Midbrain (tissue), 1 donor: ENCODE data around the gene ESF1.
"Not testable (repeated sequence)": the region's sequence is repeated elsewhere in the genome, so short reads cannot be mapped to it uniquely, and the experiment has no call there.

Experiments
- DNase-seq: peaks from one replicate; lab custom pipeline; 2025; lab: John Stamatoyannopoulos, UW

The ESF1 gene

DNA sequence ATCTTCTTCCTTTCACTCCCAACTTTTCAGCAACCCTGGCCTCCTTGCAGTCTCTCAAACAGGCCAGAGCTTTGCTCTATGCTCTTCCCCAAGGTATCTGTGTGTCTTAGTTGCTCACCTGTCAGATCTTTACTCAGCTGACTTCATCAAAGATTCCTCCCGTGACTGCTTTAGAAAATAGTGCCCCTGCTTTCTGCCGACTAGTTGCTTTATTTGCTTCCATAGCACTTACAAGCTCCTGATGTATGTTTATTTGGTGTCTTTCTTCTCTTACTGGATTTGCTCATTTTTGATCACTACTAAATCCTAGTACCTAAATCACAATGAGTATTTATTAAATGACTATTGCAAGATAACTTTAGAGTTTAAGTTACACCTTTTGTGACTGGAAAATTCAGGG lies 6.0 kb upstream of the ESF1 start:
- no peak for DNase-seq

DNA sequence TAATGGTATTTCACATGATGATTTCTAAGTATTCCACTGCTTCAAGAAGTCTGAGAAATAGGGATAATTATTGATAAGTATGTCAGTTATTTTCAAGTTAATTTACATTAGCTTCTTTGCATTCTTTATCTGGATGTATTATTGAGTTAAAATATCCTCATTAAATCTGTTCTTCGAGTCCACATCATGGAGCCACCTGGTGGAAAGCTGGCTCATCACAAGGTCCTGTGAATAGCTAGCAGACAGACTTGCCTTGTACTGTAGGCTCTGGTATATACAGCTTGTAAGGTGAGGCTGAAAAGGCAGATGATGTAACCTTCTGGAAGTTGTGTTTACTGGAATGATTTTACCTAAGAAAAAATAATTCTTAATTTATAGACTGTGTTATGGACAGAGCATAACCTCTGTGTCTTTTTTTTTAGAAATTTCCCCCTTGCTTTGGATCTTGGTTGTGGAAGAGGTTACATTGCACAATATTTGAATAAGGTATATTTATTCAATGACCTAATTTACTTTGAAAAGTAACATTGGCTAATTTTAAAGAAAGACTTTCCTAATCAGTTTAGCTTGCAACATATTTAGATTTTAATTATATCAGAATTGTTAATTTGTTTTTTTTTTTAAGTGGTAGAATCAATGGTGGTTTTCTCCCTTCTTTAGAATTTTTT lies 3.6 kb upstream of the ESF1 start:
- DNase-seq, result peak; percentile 1

DNA sequence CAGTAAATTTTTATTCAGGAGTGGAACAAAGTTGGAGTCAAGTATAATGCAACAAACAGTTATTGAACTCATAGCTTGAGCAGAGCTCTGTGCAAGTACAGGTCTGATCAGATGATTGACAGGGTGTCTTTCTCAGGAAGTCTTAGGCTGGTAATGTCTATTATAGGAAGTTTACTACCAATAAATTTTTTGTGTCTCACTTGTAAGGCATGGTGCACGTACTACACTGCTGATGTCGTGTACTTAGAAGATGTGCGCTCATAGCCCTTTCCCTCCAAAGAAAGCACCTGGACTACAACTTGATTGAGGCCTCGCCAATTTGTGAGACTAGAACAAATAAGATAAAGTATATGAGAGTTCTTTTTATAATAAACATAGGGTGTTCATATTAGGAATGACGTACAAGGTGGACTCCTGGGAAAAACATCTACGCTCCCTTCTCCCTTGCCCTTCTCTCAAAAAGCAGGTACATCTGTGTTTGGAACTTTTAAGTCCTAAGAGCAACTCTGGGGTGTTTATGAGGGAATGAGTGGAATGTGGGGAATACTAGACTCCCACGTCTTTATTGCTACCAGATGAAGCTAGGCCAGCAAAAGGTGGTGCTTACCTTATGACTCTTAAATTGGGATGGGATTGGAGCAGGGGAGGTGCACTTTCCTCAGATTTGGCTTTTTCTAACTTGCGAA lies 1.6 kb upstream of the ESF1 start:
- DNase-seq, result no peak

DNA sequence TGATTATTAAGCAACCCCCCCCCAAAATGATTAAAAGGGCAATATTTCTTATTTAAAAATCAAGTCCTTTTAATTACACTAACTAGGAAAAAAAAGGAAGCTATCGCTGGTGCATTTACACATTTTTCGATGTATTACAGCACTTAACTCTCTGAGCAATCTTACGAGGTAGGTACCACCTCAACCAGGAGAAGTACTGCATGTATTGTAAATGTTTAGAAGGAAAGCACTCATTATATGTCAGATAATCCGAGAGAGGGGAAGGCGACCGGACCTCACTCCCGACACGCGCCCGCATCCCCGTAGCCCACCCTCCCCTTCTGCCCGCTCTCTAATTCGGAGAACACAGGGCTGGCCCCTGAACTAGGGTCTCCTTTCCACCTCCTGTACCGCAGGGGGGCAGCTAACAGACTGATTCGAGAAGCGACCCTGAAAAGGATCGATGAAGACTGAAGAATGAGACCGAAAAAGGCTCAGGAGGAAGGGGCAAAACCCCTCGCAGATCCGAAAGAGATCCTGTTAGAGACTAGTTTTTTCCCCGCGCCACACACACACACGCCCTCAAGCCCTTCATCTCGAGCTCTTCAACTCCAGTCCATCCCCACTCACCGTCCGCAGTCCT lies 337 bp downstream of the ESF1 start:
- DNase-seq, result no peak

DNA sequence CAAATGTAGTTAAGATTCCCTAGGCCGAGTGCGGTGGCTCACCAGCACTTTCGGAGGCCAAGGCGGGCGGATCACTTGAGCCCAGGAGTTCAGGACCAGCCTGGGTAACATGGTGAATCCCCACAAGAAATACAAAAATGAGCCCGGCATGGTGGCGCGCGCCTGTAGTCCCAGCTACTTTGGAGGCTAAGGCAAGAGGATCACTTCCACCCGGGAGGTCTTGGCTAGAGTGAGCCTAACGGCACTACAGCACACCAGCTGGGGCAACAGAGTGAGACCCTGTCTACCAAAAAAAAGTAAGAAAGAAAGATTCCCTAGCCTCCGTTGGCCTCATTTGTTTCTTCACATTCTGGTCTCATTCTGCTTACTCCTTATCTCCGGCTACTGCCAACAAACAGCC lies 1.2 kb downstream of the ESF1 start:
- no peak for DNase-seq

DNA sequence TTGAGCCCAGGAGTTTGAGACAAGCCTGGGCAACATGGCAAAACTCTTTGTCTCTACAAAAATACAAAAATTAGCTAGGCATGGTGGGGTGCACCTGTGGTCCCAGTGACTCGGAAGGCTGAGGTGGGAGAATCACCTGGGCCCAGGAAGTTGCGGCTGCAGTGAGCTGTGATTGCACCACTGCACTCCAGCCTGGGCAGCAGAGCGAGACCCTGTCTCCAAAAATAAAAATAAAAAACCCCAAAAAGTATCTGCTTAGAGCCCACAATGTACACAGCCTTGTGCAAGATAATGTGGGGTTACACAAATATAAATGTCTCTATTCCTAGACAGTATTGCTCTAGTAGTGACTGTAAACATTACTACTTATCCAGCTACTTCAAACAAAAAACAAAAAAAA lies 5.9 kb downstream of the ESF1 start:
- DNase-seq, result no peak

DNA sequence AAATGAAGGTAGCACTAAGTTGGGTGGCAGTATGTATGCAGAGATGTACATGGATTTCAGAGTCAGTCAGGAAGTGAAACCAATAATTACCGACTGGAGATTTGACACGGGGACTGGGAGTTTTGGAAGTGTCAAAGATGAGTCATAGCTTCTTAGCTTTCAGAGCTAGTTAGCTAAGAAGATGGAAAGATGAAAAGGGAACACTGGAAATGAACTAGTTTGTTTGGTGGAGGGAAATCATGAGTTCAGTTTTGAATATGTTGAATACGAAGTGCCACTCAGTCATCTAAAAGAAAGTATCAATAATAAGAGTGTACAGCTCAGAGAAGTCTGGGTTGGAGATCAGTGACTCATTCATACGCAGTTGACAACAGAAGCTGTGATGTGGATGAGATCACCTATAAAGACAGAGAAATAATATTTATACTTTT lies 7.5 kb downstream of the ESF1 start:
- DNase-seq, result no peak

DNA sequence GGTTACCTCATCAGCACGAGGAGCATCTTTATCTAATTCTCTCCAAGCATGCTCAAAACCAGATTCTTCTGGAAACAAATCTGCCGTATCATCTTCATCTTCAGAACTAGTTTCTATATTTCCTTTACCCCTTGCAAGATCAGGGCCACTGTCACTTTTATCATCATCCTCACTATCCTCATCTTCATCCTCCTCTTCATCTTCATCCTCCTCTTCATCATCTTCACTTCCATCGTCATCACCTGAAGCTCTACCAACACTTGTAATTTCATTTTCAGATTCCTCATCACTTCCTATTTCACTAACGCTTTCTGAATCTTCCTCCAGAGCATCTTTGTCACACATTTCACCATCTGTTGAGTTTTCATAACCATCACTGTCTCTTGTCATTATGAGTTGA lies 8.9 kb downstream of the ESF1 start:
- DNase-seq, result no peak

DNA sequence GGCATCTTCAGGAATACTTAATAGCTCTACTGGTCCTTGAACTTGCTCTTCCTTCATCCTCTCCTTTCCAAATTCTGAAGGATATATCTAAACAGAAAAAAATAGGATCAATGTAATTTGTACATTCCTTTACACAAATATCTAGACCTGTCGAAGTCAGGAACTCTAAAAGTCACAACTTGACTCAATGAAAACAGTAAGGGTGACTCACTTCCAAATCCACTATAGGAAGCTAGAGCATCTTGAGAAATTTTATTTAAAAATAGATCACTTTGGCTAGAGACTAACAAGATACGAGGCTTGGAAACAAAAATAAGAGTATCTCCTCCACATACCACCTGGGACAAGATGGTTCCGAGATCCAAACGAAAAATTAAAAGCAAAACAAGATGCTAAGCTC lies 12.2 kb downstream of the ESF1 start:
- DNase-seq, result no peak

DNA sequence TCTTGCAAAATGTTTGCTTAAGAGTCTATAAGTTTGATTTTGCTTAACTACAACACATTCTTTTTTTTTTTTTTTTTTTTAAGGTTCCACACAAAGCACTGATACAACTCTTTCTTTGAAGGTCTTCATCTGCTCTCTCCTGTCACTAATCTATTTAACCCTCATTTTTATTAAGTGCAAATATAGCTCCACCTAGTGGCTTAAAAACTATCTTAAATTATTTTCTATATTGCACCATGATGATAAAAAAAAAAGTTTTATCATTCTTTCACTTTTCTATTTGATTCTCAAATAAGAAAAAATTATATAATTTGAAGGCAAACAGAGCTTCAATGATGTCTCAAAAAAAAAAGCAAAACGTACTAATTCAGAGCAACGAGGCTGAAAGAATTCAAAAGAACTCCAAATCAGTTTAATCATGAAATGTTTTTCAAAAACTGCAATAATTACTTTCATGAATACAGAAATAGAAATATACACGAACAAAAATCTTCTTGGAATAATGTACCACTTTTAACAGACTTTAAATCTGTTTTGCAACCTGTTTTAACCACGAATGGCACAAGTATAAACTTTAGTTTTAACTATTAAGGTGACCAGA lies 12.8 kb downstream of the ESF1 start:
- DNase-seq, result peak; percentile 46

DNA sequence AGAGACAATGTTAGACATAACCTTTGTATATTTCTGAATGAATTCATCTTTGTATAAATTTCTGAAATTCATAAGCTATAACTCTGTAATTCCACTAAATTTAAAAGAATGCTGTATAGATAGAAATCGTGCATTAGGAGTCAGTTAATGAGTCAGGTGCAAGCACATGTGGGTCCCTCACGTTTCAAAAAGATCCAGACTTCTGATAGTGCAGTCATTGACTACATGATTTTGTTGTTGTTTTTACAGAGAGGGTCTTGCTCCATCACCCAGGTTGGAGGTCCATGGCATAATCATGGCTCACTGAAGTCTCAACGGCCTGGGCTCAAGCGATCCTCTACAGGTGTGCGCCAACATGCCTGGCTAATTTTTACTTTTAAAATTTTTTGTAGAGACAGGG lies 14.6 kb downstream of the ESF1 start:
- DNase-seq, result no peak

DNA sequence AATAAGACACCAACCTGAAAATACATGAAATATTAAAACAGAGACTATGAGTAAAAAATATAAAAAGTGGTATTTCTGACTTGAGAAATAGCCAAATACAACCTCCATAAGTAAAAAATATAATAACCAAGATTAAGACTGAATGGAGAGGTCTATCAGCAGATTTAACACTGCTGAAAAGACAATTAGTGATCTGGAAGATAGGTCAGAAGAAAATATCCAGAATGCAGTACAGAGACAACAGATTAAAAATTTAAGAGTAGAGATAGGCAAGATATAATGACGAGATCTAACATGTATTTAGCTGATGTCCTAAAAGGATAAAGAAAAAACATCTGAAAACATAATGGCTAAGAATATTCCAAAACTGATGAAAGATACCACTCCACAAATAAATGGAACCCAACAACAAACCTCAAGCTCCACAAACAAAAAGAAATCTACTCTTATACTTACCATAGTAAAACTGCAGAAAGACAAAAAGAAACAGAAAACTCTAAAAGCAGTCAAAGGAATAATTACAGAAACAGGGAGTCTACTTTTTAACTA lies 18.8 kb downstream of the ESF1 start:
- no peak for DNase-seq

DNA sequence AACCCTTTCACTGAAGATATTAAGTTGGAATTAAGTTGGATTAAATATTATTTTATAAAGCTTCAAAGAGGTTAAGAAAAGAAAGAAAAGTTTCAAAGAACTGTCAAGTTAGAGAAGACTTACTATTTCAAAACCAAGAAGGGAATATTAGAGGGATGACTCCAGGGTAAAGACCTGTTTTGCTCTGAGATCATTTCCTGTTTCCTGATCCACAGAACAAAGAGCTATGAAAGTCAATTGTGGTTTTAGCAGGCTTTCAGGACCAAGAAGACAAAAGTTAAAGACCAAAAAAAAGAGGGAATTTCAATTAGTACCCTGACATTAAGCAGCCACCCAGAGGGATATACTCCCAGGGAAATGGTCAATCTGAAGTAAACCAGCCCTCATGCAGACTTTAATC lies 19.4 kb downstream of the ESF1 start:
- DNase-seq, result no peak

DNA sequence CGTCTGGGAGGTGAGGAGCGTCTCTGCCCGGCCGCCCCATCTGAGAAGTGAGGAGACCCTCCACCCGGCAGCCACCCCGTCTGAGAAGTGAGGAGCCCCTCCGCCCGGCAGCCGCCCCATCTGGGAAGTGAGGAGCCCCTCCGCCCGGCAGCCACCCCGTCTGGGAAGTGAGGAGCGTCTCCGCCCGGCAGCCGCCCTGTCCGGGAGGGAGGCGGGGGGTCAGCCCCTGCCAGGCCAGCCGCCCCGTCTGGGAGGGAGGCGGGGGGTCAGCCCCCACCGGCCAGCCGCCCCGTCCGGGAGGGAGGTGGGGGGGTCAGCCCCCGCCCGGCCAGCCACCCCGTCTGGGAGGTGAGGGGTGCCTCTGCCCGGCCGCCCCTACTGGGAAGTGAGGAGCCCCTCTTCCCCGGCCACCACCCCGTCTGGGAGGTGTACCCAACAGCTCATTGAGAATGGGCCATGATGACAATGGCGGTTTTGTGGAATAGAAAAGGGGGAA lies 24.2 kb downstream of the ESF1 start:
- not testable (repeated sequence) for DNase-seq

DNA sequence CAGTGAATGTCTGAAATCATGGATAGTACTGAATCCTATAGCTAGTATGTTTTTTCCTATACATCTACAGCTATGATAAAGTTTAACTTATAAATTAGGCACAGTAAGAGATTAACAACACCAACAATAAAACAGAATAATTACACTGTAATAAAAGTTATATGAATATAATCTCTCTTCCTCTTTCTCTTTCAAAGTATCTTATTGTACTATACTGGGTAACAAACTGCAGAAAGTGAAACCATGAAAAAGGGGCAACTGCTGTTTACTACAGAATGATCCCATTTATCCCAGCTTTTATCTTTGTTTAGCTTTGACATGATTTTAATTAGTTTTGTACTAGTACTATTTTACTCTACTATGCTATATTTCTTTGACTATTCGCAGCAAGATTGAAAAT lies 25.8 kb downstream of the ESF1 start:
- no peak for DNase-seq

DNA sequence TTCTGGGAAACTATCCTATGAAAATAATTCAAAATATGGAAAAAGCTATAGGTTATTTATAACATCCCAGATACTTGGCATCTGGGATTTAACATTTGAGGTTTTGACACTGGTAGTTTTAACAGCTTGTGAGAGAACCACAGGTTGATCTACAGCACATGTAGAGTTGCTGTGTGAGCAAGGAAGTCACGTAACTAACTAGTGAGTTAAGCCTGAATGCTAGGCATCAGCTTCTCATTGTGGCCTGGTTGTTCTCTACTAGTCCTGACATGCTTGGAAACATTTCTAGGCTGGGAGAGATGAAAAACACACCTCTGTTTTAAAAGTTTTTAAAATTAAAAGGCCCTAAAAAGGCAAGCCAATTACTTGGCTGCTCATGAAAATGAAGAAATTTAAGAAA lies 28.2 kb downstream of the ESF1 start:
- DNase-seq, result no peak

DNA sequence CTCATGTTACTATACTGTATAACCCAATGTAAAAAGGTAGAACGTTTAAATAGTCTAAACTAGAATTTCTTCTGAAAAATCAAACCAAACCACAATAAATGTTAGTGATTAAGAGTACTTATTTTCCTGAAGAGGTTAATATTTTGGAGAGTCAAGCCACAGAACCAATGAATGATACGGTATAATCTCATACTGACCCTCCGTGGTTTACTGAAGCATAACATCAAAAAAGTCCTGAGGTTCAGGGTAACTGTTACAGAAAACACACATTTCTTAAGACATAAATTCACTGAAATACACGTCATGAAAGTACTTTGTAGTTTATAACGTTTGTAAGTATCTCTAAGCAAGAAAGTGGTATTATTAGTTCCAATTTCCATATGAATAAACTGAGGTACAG lies 28.9 kb downstream of the ESF1 start:
- DNase-seq, result no peak

DNA sequence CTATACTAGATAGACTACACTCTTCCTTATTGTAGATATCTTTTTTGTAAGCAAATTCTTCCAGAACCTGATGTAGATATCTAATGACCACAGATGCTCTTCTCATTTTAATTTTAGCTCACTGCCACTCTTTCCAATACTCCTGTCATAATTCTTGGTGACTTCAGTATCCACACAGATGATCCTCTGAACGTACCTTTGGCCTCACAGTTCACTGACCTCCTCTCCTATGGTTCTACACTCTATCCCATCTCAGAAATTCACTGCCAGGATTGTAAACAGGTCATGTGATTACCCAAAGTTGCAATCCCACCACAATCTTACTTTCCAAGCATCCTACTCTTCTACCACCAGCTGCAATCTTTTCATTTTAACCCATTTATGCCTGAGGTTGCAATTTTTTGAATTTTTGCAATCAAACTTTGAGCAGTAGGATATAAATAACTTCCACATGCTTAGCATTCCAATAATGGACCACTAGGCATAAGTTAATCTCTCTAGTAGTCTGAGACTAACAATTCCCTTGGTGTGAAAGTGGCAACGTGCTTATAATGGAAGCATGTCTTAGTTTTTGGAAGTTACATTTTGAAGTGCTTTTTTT lies 31.2 kb downstream of the ESF1 start:
- DNase-seq, result no peak

DNA sequence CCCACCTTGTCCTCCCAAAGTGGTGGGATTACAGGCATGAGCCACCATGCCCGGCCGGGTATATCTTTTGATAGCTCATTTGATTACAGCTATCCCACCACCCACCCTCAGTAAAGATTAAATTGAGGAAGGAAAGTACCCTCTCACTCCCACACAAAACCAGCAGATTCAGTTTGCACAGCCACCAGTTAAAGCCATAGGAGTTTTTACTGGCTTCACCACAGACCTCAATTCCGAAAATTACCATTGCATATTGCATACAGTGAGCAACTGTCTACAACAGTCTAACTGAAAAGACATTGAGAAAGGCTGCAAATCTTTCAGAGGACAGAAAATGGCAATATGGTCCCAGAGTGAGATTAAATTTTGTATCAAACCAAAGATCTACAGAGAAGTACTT lies 34.9 kb downstream of the ESF1 start:
- no peak for DNase-seq

DNA sequence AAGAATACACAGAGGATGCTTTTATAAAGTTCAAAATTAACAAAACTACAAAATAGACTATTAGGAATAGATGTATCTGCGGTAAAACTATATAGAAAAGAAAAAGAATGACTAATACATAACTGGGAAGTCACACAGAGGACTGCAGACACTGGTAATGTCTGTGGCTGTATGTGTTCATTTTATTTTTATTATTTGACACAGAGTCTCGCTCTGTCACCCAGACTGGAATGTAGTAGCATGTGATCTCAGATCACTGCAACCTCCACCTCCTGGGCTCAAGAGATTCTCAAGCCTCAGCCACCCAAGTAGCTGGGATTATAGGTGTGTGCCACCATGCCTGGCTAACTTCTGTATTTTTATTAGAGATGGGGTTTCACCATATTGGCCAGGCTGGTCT lies 38.9 kb downstream of the ESF1 start:
- no peak for DNase-seq

DNA sequence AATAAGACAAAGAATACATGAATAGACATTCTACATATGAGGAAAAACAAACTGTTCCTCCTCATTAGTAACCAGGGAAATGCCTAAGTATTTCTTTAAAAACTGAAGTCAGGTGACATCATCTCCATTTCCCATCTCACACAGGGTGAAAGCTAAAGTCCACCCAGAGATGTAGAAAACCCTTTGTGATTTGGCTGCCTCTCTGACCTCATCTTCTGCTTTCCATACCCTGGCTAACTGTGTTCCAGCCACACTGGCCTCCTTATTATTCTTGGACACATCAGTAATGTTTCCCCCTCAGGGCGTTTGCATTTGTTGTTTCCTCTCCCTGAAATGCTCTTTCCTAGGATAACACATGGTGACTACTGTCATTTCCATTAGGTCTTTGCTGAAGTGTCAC lies 40.4 kb downstream of the ESF1 start:
- DNase-seq, result no peak

DNA sequence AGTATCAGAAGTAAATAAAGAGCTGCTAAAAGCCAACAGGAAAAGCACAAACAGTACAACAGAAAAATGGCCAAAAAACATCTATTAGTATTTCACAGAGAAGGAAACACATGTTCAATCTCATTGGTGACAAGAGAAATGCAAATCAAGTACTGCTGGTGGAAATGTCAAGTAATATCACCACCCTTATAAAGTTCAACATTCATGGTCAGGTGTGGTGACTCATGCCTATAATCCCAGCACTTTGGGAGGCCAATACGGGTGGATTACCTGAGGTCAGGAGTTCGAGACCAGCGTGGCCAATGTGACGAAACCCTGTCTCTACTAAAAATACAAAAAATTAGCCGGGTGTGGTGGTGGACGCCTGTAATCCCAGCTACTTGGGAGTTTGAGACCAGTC lies 42.8 kb downstream of the ESF1 start:
- no peak for DNase-seq
